H1 (cell line): Measurements from ENCODE around the gene IL17RD. TPM values are rescaled to one million over a fixed set of nuclear protein-coding genes. Genes with fewer than 3 reads are reported as not detected.

ENCODE experiments used
- HDAC2 ChIP-seq, 2 experiments: fragments of 300-600 bp in 1 of 2; sonication (generic) in 1 of 2; IDR thresholded peaks; 2 replicates each; pipeline ENCODE4 v1.6.1; 2011 to 2012; ENCODE audit warnings: low read depth in 2 of 2, low read length in 2 of 2, mild to moderate bottlenecking in 2 of 2, moderate library complexity in 2 of 2, borderline replicate concordance in 1 of 2, inconsistent platforms in 1 of 2
- RXRA ChIP-seq: IDR thresholded peaks from 2 replicates; pipeline ENCODE4 v1.6.1; 2011; ENCODE audit warnings: low read depth, mild to moderate bottlenecking, low read length, moderate library complexity; ENCODE audit not compliant: insufficient read depth
- polyA plus RNA-seq, 7 experiments: library from polyadenylated mRNA; depleted of rRNA in 3 of 7; stranded (reverse) in 5 of 7; unstranded in 2 of 7; fragments of >200 nt in 5 of 7; fragments of 200-250 nt in 2 of 7; gene quantifications; 1 replicate in 5 of 7; 2 replicates in 1 of 7; 4 replicates in 1 of 7; pipeline versions ENCODE4 v1.2.1 to v1.2.3, GENCODE V29; 2011 to 2013; ENCODE audit warnings: missing spikeins in 2 of 7, mixed read lengths in 2 of 7
- total RNA-seq: library from RNA; stranded (reverse); fragmentation: NEBNext Ultra II Directional; extraction: Animal tissue kit (Norgen Biotek cat#: 25700); gene quantifications from 2 replicates; pipeline ENCODE4 v1.2.1, GENCODE V29; 2021
- TF ChIP-seq, protein P1 (sequence below): IDR thresholded peaks from 2 replicates; pipeline ENCODE4 v1.6.1; 2012; ENCODE audit warnings: low read length, inconsistent platforms

Gene IL17RD
- total and polyA plus RNA-seq, 2 of the 8 experiments (the other 6 are each of a cell fraction or from before 2014, with no cell fraction given): 10.9 to 48.9 TPM

GRCh38 chr3:57061556-57061955, 103.6 kb downstream of the IL17RD start (continued):
- TF ChIP-seq HDAC2 (IDR thresholded peaks at IDR 0.05; ENCODE audit: borderline replicate concordance in 1 of 2, low read depth in 2 of 2, low read length in 2 of 2) (no peak), RXRA (no peak)
- TF ChIP-seq, protein P1, sequence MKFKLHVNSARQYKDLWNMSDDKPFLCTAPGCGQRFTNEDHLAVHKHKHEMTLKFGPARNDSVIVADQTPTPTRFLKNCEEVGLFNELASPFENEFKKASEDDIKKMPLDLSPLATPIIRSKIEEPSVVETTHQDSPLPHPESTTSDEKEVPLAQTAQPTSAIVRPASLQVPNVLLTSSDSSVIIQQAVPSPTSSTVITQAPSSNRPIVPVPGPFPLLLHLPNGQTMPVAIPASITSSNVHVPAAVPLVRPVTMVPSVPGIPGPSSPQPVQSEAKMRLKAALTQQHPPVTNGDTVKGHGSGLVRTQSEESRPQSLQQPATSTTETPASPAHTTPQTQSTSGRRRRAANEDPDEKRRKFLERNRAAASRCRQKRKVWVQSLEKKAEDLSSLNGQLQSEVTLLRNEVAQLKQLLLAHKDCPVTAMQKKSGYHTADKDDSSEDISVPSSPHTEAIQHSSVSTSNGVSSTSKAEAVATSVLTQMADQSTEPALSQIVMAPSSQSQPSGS: no peak
